Ovary (tissue), 3 donors: Measurements from ENCODE around the gene RSPH1.

ENCODE experiments used
- POLR2A ChIP-seq: fragments of 450-650 bp; IDR thresholded peaks from one replicate; pipeline ENCODE4 v1.6.1; 2017; ENCODE audit warnings: antibody characterized with exemption, mild to moderate bottlenecking, moderate library complexity
- TF ChIP-seq, protein P1 (sequence below), 3 donors: fragments of 450-650 bp in 2 of 3; fragments of 200-600 bp in 1 of 3; IDR thresholded peaks; one replicate each; pipeline versions ENCODE4 v1.5.1 to v1.8.0; 2016 to 2022; ENCODE audit warnings: antibody characterized with exemption in 3 of 3, mild to moderate bottlenecking in 1 of 3
- donor health status: DM: no; HTN: no; CAD: no.

DNA sequence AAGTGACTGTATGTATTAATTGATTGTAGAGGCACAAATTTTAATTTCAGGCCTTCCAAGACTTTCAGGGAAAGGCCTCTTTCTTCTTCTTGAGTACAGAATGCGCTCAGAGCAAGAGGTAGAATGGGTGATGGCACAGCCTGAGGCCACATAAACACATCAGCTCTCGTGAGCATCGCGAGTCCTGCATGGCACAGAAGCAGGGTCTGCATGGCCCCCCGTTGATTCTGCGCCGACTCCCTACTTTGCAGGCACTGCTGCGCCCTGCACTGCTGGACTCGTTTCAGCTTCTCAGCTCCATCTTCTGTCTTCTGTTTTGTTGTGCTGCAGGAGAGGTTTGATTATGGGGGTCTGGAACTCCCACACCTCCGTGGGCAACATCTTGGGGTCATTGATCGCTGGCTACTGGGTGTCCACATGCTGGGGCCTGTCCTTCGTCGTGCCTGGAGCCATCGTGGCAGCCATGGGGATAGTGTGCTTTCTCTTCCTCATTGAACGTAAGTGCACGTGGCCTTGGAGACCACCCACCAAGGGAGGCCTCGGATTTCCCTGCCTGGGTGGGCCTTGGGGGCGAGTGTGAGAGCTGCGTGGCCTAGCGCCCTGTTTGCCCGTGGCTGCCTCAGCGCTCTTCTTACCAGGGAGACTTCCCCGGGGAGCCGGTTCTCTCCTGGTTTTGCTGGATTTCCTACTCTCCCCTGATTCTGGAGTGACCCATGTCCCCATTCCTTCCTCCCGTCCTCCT, 47.3 kb upstream of the RSPH1 start:
- TF ChIP-seq, protein P1, sequence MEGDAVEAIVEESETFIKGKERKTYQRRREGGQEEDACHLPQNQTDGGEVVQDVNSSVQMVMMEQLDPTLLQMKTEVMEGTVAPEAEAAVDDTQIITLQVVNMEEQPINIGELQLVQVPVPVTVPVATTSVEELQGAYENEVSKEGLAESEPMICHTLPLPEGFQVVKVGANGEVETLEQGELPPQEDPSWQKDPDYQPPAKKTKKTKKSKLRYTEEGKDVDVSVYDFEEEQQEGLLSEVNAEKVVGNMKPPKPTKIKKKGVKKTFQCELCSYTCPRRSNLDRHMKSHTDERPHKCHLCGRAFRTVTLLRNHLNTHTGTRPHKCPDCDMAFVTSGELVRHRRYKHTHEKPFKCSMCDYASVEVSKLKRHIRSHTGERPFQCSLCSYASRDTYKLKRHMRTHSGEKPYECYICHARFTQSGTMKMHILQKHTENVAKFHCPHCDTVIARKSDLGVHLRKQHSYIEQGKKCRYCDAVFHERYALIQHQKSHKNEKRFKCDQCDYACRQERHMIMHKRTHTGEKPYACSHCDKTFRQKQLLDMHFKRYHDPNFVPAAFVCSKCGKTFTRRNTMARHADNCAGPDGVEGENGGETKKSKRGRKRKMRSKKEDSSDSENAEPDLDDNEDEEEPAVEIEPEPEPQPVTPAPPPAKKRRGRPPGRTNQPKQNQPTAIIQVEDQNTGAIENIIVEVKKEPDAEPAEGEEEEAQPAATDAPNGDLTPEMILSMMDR (IDR thresholded peaks at IDR 0.05) = no peak
- TF ChIP-seq POLR2A = no peak
